Left forelimb (tissue), 1 donor: ENCODE measurements around the gene C3orf22.

Source experiments
- DNase-seq: peaks from one replicate; pipeline ENCODE4 v3.0.0-alpha.2; 2018; ENCODE audit warnings: low spot score

C3orf22 gene

GRCh38 chr3:126512916-126513650 is 45.6 kb downstream of the C3orf22 start:
- DNase-seq: no peak

- DNase-seq: no peak
These were observed 46.7 kb downstream of the C3orf22 start for GRCh38 chr3:126512026-126512425.

- no peak for DNase-seq
These were observed 47.4 kb downstream of the C3orf22 start for GRCh38 chr3:126511291-126511690.

- no peak for DNase-seq
These were observed 48.3 kb downstream of the C3orf22 start for GRCh38 chr3:126510308-126510910.

- DNase-seq: no peak
These were observed 49.0 kb downstream of the C3orf22 start for GRCh38 chr3:126509597-126510307.

- DNase-seq: no peak
These were observed 50.2 kb downstream of the C3orf22 start for GRCh38 chr3:126508564-126508964.

GRCh38 chr3:126507886-126508285 is 50.8 kb downstream of the C3orf22 start:
- no peak for DNase-seq

- DNase-seq: no peak
These were observed 55.0 kb downstream of the C3orf22 start for GRCh38 chr3:126503701-126504100.

- DNase-seq: no peak
These were observed 56.1 kb downstream of the C3orf22 start for GRCh38 chr3:126502656-126503055.

GRCh38 chr3:126501736-126502135 is 57.0 kb downstream of the C3orf22 start:
- no peak for DNase-seq

GRCh38 chr3:126501054-126501453 is 57.7 kb downstream of the C3orf22 start:
- no peak for DNase-seq

GRCh38 chr3:126500016-126500415 is 58.7 kb downstream of the C3orf22 start:
- no peak for DNase-seq
